Measurements from ENCODE around the gene RBM28. TPM values are rescaled to one million over a fixed set of nuclear protein-coding genes. Genes with fewer than 3 reads are reported as not detected.

The RBM28 gene
- total RNA-seq (2022) (49.3 and 49.9 TPM in 2 replicates), Bru-seq, nascent RNA (percentile 84 among the genes with signal in this experiment), BruChase-seq, experiment 1, labeled RNA remaining after a 6-hour chase (percentile 90 among the genes with signal in this experiment), BruChase-seq, experiment 2, labeled RNA remaining after a 2-hour chase (percentile 85 among the genes with signal in this experiment)
- long read RNA-seq, full-length matches to known transcripts, result 19 of 31 reads
- long read RNA-seq, partial matches to known transcripts, result 1 of 31 reads
- long read RNA-seq, other reads (novel, unspliced or antisense), result 11 of 31 reads

- Mint-ChIP-seq H3K36me3 (ENCODE audit: insufficient read depth, unreplicated experiment) (peaks cover 15% of the 10 kb centered on the region), H3K27me3 (ENCODE audit: unreplicated experiment) (peaks cover 19% of the 10 kb centered on the region), H3K4me3 (ENCODE audit: low read depth, unreplicated experiment) (peak within 1 kb of the TSS; percentile 66), H3K27ac (ENCODE audit: unreplicated experiment) (peak within 1 kb of the TSS; percentile 88), H3K4me1 (ENCODE audit: low read depth, unreplicated experiment) (peaks cover 10% of the 10 kb centered on the region), H3K9me3 (ENCODE audit: low read depth, unreplicated experiment) (no peaks in the 10 kb centered on the region)
- no TSS peak for BruUV-seq (replicated peaks)
- peak; percentile 86 for DNase-seq
- TF ChIP-seq CTCF (IDR thresholded peaks at IDR 0.05; ENCODE audit: unreplicated experiment), result no peak
- CTCF ChIA-PET, result interaction anchor here (0.5 to 1.5 kb wide), 5 partner anchors 9 to 546 kb away, joined by 3 to 11 read pairs (median 4); no protein-coding TSS in a partner anchor
- intact Hi-C loops (cut with micrococcal nuclease; ENCODE audit: unreplicated experiment), result no loop called here
Measured at GRCh38 chr7:128343554-128344430, at the start of gene RBM28. TSS of gene RBM28 (minus strand) at chr7:128343908. CDS start at chr7:128343793, 115 bp downstream.

GRCh38 chr7:128392446-128393327, 49.0 kb upstream of the RBM28 start:
- DNase-seq, result no peak
- no peaks in the 10 kb centered on the region for H3K4me1 Mint-ChIP-seq (ENCODE audit: low read depth, unreplicated experiment)
- CTCF ChIA-PET, result no interaction called here
- TF ChIP-seq CTCF (IDR thresholded peaks at IDR 0.05; ENCODE audit: unreplicated experiment), result no peak
- H3K9me3 Mint-ChIP-seq (ENCODE audit: low read depth, unreplicated experiment), result no peaks in the 10 kb centered on the region
- peaks cover 6% of the 10 kb centered on the region for H3K36me3 Mint-ChIP-seq (ENCODE audit: insufficient read depth, unreplicated experiment)
- no peak overlapping the region for H3K27ac Mint-ChIP-seq (ENCODE audit: unreplicated experiment)
- no TSS peak for BruUV-seq (replicated peaks)
- H3K27me3 Mint-ChIP-seq (ENCODE audit: unreplicated experiment), result peaks cover 5% of the 10 kb centered on the region
- H3K4me3 Mint-ChIP-seq (ENCODE audit: low read depth, unreplicated experiment), result no peak overlapping the region
- intact Hi-C loops (cut with micrococcal nuclease; ENCODE audit: unreplicated experiment), result no loop called here

GRCh38 chr7:128391805-128392204, 48.1 kb upstream of the RBM28 start:
- Mint-ChIP-seq H3K27me3 (ENCODE audit: unreplicated experiment) (peaks cover 12% of the 10 kb centered on the region), H3K36me3 (ENCODE audit: insufficient read depth, unreplicated experiment) (peaks cover 6% of the 10 kb centered on the region), H3K9me3 (ENCODE audit: low read depth, unreplicated experiment) (no peaks in the 10 kb centered on the region), H3K4me3 (ENCODE audit: low read depth, unreplicated experiment) (no peak overlapping the region), H3K4me1 (ENCODE audit: low read depth, unreplicated experiment) (no peaks in the 10 kb centered on the region), H3K27ac (ENCODE audit: unreplicated experiment) (no peak overlapping the region)
- CTCF ChIA-PET, result no interaction called here
- intact Hi-C loops (cut with micrococcal nuclease; ENCODE audit: unreplicated experiment), result no loop called here
- no TSS peak for BruUV-seq (replicated peaks)
- no peak for TF ChIP-seq CTCF (IDR thresholded peaks at IDR 0.05; ENCODE audit: unreplicated experiment)
- no peak for DNase-seq
